HG02870 (cell line): ENCODE results near the gene PRR15L.
"Not testable (repeated sequence)": the region's sequence is repeated elsewhere in the genome, so short reads cannot be mapped to it uniquely, and the experiment has no call there.

Experiments
- ATAC-seq: cut with Tn5 transposase; IDR thresholded peaks from one replicate; pipeline ENCODE4 v1.9.1; 2021; ENCODE audit warnings: mild to moderate bottlenecking, moderate library complexity; ENCODE audit not compliant: unreplicated experiment

PRR15L gene

GRCh38 chr17:47957591-47958490 lies at the start of gene PRR15L:
TSS of gene PRR15L (minus strand) at chr17:47957883. CDS start at chr17:47953234, 4,649 bp downstream.
- ATAC-seq = no peak

- ATAC-seq = no peak
Measured at GRCh38 chr17:48006936-48007709, 49.4 kb upstream of the PRR15L start.

GRCh38 chr17:48004983-48005382 lies 47.3 kb upstream of the PRR15L start:
- no peak for ATAC-seq

- no peak for ATAC-seq
Measured at GRCh38 chr17:48003417-48004151, 45.9 kb upstream of the PRR15L start.

GRCh38 chr17:48002916-48003416 lies 45.3 kb upstream of the PRR15L start:
- ATAC-seq = no peak

- ATAC-seq = no peak
Measured at GRCh38 chr17:48002266-48002915, 44.7 kb upstream of the PRR15L start.

- ATAC-seq = not testable (repeated sequence)
Measured at GRCh38 chr17:48001657-48002056, 44.0 kb upstream of the PRR15L start.

GRCh38 chr17:48001197-48001596 lies 43.5 kb upstream of the PRR15L start:
- ATAC-seq = no peak

- no peak for ATAC-seq
Measured at GRCh38 chr17:47999582-47999981, 41.9 kb upstream of the PRR15L start.

- ATAC-seq = no peak
Measured at GRCh38 chr17:47998044-47998443, 40.4 kb upstream of the PRR15L start.

GRCh38 chr17:47997586-47997985 lies 39.9 kb upstream of the PRR15L start:
- no peak for ATAC-seq

GRCh38 chr17:47996201-47996600 lies 38.5 kb upstream of the PRR15L start:
- ATAC-seq = no peak

- no peak for ATAC-seq
Measured at GRCh38 chr17:47995241-47995935, 37.7 kb upstream of the PRR15L start.

GRCh38 chr17:47994724-47995123 lies 37.0 kb upstream of the PRR15L start:
- ATAC-seq = no peak

- no peak for ATAC-seq
Measured at GRCh38 chr17:47993964-47994363, 36.3 kb upstream of the PRR15L start.

- ATAC-seq = no peak
Measured at GRCh38 chr17:47993031-47993564, 35.4 kb upstream of the PRR15L start.

- no peak for ATAC-seq
Measured at GRCh38 chr17:47992216-47992615, 34.5 kb upstream of the PRR15L start.

- ATAC-seq = no peak
Measured at GRCh38 chr17:47990962-47991731, 33.5 kb upstream of the PRR15L start.

- ATAC-seq = no peak
Measured at GRCh38 chr17:47989700-47990099, 32.0 kb upstream of the PRR15L start.
